Stimulated activated CD4-positive, alpha-beta T cell treated with anti-CD3 and anti-CD28 coated beads, TNF-alpha, amount 100 ng/mL, for 48 hours (primary cell): ENCODE data around the gene COL16A1.

Experiments used
- DNase-seq, 3 donors: peaks; one replicate each; pipeline ENCODE4 v3.0.0-alpha.2; 2020; ENCODE audit warnings: low read depth in 3 of 3

COL16A1 gene

GRCh38 chr1:31733389-31734219, 29.8 kb upstream of the COL16A1 start:
- no peak for DNase-seq

GRCh38 chr1:31732751-31733289, 29.0 kb upstream of the COL16A1 start:
- DNase-seq: no peak

DNA sequence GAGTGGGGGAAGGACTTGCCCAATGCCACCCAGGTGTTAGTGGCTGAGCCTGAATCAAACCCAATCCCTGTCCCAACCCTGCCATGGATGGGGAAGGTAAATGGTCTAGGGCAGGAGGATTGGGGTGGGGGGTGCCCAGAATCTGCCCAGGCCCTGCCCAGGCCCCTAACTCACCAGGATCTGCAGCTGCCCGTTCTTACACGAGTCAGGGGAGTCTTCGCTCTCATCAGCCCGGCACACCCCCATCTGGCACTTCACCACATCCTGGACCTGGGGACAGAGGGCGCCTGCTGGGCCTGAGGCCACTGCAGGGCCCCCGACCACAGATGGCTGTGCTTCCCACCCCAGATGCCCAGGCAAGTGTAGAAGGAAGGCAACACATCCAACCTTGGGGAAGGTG, 28.5 kb upstream of the COL16A1 start:
- DNase-seq: no peak

GRCh38 chr1:31731049-31731565, 27.3 kb upstream of the COL16A1 start:
- DNase-seq: no peak

DNA sequence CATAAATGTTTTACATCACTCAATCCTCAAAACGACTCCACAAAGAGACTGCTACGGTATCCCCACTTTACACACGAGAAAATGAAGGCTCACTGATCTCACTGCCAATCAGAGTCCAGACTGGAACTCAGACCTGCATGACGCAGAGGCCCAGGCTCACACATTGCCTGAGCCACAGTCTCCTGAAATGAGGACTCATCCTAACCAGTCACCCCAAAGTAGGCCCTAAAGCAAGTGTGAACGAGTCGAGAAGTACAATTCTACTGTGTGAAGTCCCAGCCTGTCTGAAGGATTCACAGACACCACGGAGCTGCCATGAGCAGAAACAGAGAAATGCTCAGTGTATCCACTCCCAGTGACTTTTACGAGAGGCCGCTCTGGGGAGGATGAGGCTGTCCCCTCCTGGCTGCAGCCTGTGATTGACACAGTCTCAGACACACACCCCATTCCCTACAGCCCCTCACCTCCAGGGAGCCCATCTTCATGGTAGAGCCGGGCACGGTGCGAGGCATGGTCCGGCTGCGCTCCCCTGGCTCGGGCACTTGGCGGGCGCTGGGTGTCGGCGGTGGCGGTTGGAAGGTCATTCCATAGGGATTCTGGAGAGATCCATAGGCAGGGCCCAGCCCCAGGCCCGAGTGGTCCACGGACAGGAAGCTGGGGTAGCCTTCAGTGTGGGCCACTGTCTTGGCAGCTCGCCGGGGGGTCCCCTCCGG, 26.7 kb upstream of the COL16A1 start:
- no peak for DNase-seq

- DNase-seq: no peak
Observed at GRCh38 chr1:31727849-31728248, 24.0 kb upstream of the COL16A1 start.

GRCh38 chr1:31727195-31727594, 23.4 kb upstream of the COL16A1 start:
- DNase-seq: no peak

DNA sequence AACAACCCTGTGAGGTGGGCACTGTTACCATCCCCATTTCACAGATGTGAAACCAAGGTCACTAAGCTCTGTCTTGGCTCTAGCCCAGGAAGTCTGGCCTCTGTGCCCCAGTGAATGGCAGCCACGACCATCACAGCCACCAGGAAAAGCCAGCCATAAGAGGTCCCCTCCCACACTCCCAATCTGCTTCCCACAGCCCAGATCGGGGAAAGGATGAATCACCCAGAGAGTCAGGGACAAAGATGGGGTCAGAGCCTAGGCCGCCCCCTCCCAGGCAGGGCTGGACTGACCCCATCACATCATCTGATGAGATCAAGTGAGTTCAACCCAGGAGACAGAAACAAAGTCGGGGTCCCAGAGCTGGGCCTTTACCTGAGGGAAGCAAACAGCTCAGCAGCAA, 22.9 kb upstream of the COL16A1 start:
- no peak for DNase-seq

- DNase-seq: no peak
Observed at GRCh38 chr1:31725777-31726535, 22.1 kb upstream of the COL16A1 start.

- no peak for DNase-seq
Observed at GRCh38 chr1:31725134-31725533, 21.3 kb upstream of the COL16A1 start.

- DNase-seq: peak in 1 of 3 donors; percentile 40
Observed at GRCh38 chr1:31723828-31724359, 20.1 kb upstream of the COL16A1 start.

GRCh38 chr1:31718327-31718897, 14.6 kb upstream of the COL16A1 start:
- no peak for DNase-seq

GRCh38 chr1:31717341-31717740, 13.5 kb upstream of the COL16A1 start:
- DNase-seq: no peak

GRCh38 chr1:31715873-31716220, 12.0 kb upstream of the COL16A1 start:
- DNase-seq: no peak

DNA sequence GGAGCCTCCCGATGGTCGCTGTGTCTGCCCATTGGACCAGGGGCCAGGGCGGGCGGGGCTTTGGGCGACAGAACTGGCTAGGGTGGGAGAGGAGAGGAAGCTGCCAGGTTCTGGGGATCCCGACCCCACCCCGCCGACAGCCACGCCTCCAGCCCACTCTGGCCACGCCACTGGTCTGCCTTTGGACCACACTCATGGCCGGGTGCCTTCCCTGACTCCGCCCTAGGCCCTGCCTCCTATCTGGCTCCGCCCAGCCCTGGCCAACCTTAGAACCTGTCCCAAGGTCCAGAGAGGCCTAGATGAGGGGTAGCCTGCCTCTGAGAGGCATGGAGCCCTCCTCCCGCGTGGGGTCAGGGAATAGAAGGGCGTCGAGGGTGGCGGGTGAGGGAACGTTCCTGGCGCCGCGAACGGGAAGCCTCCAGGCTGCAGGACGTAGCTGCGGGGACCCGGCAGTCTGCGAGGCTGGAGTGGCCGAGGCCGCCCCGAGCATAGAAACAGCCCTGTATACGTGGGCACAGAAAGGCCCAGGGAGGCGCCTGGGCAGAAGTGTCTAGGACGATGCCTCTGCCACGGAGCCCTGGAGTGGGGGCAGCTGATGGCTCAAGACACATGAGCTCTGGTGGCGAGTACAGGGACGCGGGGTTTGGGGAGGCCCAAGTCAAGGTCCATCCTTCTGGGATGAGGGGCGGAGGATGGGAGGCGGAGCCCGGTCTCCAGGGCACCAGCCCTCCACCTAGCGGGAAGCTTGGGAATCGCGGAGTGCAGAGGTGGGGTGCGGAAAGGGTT, 11.5 kb upstream of the COL16A1 start:
- peak in 1 of 3 donors; percentile 33 for DNase-seq

- no peak for DNase-seq
Observed at GRCh38 chr1:31714442-31715086, 10.7 kb upstream of the COL16A1 start.

GRCh38 chr1:31712630-31713029, 8.8 kb upstream of the COL16A1 start:
- DNase-seq: no peak

DNA sequence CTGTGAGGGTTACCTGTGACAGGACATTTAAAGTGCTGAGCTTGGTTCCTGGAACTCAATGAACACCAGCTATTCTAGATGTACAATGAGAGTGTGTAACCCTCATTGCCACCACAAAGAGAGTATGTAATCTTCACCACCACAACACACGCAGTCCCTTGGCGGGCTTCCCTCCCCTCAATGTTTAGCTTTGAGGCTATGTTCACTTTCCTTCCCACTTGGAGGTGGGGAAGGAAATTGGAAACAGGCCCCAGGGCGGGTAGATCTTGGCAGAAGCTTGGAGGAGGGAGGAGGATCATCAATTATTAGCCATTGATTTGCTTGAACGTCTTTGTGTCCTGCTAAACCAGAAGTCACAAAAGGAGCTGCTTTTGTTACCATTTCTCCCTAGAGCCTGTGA, 8.3 kb upstream of the COL16A1 start:
- no peak for DNase-seq

DNA sequence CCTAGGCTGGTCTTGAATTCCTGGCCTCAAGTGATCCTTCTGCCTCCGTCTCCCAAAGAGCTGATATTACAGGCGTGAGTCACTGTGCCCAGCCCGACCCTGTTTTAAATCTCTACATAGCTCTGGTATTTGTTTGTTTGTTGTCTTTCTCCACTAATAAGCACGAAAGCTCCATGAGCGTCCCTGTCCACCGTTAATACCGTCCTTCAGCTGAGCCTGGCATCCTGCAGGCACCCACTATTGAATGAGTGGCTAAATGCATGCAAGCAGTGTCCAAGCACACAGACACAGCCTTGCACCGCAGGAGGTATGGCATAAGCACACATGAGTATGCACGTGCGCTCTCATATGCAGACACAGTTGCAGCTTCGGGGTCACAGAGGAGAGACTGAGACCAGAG, 4.5 kb upstream of the COL16A1 start:
- DNase-seq: no peak

DNA sequence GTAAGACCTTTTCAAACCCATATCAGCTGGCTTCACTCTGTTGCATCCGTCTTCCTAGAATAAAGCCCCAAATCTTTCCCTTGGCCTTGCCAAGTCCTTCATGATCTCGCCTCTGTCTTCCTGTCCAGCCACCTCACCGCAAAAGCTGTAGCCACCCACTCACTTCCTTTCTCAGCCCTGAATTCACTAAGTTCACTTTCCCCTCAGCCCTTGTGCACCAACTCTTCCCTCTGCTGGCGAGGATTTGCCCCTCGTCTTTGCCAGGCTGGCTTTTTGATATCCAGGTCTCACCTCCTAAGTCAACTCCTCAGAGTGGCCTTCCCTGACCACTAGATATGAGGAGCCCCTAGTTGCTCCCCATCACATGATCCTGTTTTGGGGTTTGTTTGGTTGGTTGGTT, 3.9 kb upstream of the COL16A1 start:
- no peak for DNase-seq
